GM12892 (cell line): ENCODE data around the gene C1orf52.

Source experiments
- POLR2A ChIP-seq: IDR thresholded peaks from 2 replicates; pipeline ENCODE4 v1.6.1; 2011; ENCODE audit warnings: low read depth, low read length, control low read depth
- POLR2AphosphoS5 ChIP-seq: IDR thresholded peaks from 2 replicates; pipeline ENCODE4 v1.6.1; 2011; ENCODE audit warnings: low read depth, low read length, control low read depth
- TAF1 ChIP-seq: IDR thresholded peaks from 2 replicates; pipeline ENCODE4 v1.6.1; 2011; ENCODE audit warnings: low read depth, mild to moderate bottlenecking, control low read depth, low read length, borderline replicate concordance

- TF ChIP-seq POLR2AphosphoS5 (no peak), POLR2A (no peak), TAF1 (no peak)
These were observed 16.1 kb downstream of the C1orf52 start for GRCh38 chr1:85243372-85243771.
